ENCODE results near the gene KHDRBS1.
"Not testable (repeated sequence)": the region's sequence is repeated elsewhere in the genome, so short reads cannot be mapped to it uniquely, and the experiment has no call there.

Gene KHDRBS1

DNA sequence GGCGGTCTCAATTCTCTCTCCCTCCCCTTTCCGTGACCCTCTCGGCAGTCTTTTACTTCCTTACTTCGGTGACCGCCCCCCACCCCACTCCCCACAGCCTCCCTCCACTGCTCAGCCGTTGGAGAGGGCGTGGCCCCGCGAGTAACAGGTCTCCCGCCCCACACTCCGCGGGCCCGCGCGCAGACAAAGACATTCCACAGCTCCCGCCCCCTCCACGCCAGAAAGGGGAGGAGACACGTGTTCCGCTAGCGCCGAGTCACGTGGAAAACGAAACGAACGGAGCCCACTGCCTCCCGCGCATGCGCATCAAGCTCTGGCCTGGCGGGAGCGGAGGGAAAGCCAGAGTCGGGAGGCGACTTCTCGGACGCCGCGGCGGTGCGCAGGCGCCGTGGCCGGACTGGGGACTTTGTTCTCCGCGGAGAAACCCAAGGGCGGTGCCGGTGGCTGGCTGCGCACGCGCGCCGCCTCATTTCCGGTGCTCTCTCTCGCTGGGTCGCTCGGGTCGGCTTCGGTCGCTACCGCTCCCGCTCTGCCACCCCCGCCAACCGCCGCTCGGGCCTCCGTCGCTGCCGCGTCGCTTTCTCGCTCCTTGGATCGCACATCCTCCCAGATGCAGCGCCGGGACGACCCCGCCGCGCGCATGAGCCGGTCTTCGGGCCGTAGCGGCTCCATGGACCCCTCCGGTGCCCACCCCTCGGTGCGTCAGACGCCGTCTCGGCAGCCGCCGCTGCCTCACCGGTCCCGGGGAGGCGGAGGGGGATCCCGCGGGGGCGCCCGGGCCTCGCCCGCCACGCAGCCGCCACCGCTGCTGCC is at the start of gene KHDRBS1:
TSS of gene KHDRBS1 (plus strand) at position 483 of the 813 bp plus-strand sequence. CDS start at position 611, 128 bp downstream.
- DNase-seq = peak; percentile 91

- no peak for DNase-seq
Observed at GRCh38 chr1:31970873-31971272, 42.8 kb upstream of the KHDRBS1 start.

DNA sequence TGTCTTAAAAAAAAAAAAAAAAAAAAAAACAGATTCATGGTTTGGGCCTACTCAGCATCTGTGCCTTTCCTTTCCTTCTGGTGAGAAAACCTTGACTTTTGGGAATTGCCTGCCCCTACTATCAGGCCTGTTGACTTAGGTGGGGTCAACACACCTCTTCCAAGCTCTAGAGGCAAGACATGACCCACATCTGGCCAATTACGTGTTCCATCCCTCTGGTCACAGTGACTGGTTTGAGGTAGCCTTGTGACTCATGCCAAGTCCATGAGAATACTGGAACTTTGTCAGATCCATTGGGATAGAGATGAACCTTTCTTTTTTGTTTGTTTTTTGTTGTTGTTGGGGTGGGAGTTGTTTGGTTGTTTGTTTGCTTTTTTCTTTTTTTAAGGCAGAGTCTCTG is 37.3 kb upstream of the KHDRBS1 start:
- DNase-seq = no peak

- no peak for DNase-seq
Observed at GRCh38 chr1:31977385-31978131, 36.1 kb upstream of the KHDRBS1 start.

DNA sequence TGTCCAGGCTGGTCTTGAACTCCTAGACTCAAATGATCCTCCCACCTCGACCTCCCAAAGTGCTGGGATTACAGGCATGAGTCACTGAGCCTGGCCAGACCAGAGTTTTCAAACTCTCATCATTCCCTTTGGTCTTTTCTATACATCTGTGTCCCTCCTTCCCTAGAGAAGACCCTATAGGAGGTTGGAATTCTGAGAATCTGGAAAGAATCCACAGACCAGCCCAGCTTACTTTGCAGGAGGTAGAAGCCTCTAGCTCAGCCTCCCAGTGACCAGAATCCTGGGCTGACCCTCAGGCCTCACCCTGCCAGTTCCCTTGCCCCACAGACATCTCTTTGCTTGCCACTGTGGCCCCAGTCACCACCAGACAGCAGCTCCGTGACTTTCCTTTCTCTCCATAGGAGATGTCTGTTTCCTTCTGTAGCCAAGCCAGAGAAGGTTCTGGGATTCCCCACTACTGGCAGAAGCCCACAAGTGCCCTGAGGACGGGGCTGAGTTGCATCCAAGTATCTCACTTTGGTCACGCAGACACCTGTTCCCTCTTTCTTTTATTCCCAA is 34.7 kb upstream of the KHDRBS1 start:
- no peak for DNase-seq

GRCh38 chr1:31980835-31981455 is 32.7 kb upstream of the KHDRBS1 start:
- no peak for DNase-seq

- DNase-seq = no peak
Observed at GRCh38 chr1:31981456-31981839, 32.2 kb upstream of the KHDRBS1 start.

DNA sequence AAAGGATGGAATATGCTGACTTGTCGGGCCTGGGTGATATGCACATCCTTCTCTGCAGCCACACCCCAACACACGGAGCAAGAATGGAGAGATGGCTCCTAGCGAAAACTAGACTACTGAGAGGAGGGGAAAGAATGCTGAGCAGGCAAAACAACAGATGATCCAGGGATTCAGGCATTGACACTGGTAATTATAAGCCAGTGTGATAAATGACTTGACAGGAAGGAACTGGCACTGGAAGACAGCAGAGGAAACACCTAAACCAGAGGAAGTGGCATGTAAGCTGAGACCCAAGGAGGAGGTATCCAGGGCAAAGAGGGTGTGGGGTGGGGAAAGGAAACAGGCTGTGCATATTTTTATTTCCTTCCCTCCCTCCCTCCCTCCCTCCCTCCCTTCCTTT is 31.7 kb upstream of the KHDRBS1 start:
- no peak for DNase-seq

DNA sequence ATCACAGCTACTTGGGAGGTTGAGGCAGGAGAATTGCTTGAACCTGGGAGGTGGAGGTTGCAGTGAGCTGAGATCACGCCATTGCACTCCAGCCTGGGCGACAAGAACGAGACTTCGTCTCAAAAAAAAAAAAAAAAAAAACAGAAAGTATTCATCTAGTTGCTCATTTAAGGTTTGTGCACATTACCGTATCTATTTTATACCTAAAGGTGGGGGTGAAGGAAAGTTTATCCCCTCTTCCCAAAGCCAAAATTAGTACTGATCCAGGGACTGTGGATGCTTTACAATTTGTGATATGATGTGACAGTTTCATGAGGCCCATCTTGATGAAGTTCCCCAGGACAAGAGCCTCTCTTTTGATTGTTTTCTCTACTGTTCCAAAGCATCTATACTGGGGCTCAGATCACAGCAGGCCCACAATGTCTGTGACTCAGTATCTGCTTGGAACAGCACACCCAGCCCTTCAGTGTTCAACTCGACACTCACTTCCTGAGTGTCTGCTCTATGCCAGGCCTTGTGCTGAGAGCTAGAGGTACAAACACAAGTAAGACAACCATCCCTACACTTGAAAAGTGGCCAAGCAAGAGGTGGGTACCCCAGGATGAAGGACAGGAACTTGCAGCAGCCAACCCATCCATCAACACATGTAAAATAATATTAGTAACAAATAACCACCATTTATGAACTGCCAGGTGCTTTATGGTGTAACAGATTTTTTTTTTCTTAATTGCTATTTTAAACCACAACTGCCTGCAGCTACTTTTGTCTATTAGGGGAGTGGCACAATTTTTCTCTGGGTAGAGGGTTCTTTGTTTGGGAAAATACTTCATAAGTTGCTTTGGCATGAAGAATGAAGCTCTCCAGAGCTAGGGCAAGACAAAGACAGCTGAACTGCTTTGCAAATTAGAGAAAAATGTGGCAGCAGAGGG is 29.0 kb upstream of the KHDRBS1 start:
- no peak for DNase-seq

- no peak for DNase-seq
Observed at GRCh38 chr1:31985430-31985829, 28.2 kb upstream of the KHDRBS1 start.

GRCh38 chr1:31987135-31987619 is 26.5 kb upstream of the KHDRBS1 start:
- no peak for DNase-seq

- DNase-seq = no peak
Observed at GRCh38 chr1:31989964-31990363, 23.7 kb upstream of the KHDRBS1 start.

DNA sequence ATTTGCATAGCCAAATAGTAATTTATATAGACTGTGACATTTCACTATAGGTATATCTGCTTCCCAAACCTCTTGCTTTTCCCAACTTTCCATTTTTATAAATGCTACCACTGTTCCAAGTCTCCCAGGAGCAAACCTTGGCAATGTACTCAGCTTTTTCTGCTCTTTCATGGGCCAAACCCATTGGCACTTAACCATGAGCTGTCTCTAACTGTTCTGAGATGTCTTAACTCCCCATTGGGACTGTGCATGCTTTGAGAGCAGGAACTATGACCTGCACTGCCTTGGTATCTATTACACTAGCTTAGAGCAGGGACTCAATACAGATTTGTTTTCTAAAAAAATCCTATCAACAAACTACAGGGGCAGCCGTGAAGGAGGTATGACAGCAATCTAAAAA is 22.5 kb upstream of the KHDRBS1 start:
- DNase-seq = no peak

DNA sequence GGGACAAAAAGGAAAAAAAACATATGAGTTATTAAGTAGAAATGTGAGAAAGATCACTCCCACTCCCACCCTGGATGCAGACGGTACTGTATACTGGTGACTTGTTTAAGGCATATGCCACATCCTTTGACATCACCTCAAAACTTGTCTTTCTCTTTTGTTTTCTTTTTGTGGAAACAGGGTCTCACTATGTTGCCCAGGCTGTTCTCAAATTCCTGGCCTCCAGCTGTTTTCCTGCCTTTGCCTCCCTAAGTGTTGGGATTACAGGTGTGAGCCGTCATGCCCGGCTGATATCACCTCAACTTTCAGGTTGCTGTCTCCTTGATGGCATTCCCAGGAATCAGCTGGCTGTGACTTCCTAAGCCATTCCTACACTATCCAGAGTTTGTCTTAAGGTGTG is 18.4 kb upstream of the KHDRBS1 start:
- DNase-seq = no peak

DNA sequence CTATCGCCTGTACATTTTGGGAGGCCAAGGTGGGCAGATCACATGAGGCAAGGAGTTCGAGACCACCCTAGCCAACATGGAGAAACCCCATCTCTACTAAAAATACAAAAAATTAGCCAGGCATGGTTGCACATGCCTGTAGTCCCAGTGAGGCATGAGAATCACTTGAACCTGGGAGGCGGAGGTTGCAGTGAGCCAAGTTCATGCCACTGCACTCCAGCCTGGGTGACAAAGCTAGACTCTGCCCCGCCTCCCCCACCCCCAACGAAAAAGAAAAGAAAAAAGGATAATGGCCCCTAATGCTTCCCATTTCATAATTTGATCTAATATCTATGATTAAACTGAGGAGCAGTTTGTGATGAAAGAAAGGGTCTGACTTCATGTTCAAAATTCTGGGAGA is 17.5 kb upstream of the KHDRBS1 start:
- not testable (repeated sequence) for DNase-seq

DNA sequence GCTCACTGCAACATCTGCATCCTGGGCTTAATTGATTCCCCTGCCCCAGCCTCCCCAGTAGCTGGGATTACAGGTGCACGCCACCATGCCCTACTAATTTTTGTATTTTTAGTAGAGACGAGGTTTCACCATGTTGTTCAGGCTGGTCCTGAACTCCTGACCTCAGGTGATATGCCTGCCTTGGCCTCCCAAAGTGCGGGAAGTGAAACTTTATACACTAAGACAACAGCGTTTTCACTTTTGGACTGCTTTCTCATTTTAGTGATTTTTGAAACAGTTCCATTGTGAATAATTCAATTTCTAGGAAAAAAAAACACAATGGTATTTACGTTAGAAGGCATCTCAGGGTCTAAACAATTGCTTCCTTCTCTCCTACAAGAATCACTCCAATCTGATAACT is 11.8 kb upstream of the KHDRBS1 start:
- DNase-seq = no peak

DNA sequence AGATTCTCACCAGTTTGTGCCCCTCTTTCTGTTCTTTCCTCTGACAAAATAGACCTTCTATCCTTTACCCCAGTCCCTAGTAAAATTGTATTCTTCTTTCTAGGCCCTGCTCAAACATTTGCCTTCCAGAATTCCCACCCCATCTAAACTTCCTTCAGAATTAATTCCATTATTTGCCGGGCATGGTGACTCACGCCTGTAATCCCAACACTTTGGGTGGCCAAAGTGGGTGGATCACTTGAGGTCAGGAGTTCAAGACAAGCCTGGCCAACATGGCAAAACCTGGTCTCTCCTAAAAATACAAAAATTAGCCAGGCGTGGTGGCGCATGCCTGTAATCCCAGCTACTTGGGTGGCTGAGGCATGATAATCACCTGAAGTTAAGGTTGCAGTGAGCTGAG is 11.4 kb upstream of the KHDRBS1 start:
- DNase-seq = not testable (repeated sequence)

- DNase-seq = no peak
Observed at GRCh38 chr1:32005522-32005921, 8.1 kb upstream of the KHDRBS1 start.

GRCh38 chr1:32007591-32007940 is 6.1 kb upstream of the KHDRBS1 start:
- DNase-seq = no peak

DNA sequence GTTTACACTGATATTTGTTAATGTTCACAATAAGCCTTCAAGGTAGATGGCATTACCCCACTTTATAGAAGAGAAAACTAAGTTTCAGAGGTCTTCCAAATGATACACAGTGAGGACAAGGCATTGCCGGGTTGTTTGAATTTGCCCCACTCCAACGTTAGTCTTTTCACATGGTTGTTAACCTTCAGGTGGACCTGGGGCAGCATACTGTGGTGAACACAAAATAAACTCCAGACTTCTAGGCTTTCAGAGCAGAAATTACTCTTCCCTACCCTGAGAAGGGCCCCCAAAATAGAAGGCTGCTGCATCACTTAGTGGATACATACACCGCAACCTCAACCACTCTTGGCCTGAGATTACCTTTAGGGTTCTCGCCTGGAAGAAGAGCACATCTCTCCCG is 3.4 kb upstream of the KHDRBS1 start:
- no peak for DNase-seq

DNA sequence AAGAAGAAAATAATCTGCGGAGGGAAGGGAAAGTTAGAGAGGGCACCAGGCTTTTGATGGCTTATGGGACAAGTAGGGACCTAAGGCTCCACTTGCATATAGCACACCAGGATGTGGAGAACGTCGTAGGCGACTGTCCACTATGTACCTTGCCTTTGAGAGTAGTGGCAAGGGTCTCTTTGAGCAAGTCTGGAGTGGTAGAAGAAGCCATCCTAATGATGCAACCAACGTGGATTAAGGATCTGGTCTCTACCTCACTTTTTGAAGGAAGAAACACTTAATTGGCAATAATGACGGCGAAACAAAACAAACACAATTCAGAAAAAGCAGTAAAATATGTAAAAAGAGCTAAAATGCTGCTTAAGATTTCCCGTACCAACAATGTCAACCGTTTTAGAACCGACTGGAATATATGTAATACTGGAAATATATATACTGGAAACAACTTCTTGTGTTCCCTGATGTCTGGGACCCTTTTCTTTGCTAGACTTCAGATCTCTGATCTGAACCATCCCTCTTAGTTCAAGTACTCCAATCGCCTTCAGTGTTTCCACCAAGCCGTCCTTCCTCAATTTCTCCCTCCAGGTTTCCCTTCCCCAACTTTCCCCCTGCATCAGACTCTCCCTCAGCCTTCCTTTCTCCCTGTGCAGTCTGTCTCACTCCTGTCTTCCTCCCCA is 821 bp upstream of the KHDRBS1 start:
- DNase-seq = no peak
